Prostate gland (tissue), 2 donors: Measurements from ENCODE around the gene MAGI3. TPM values are rescaled to one million over a fixed set of nuclear protein-coding genes. Genes with fewer than 3 reads are reported as not detected.

ENCODE experiments used
- DNase-seq: peaks from one replicate; pipeline ENCODE4 v3.0.0-alpha.2; 2019; ENCODE audit warnings: low spot score
- H3K27ac ChIP-seq, 2 donors: fragments of 200-600 bp; sonication (generic); 2 replicates each; pipeline ENCODE4 v1.5.1; 2017 to 2019
- H3K27me3 ChIP-seq: fragments of 200-600 bp; sonication (generic); replicated peaks from 2 replicates; pipeline ENCODE4 v1.5.1; 2019; ENCODE audit not compliant: insufficient read depth
- H3K36me3 ChIP-seq, 2 donors: fragments of 200-600 bp; sonication (generic); 1 replicate in 1 of 2; 2 replicates in 1 of 2; pipeline versions ENCODE4 v1.5.1 to v1.8.1; 2017 to 2019
- H3K4me1 ChIP-seq: fragments of 200-600 bp; sonication (generic); replicated peaks from 2 replicates; pipeline ENCODE4 v1.5.1; 2019
- H3K4me3 ChIP-seq, 2 donors: fragments of 200-600 bp; sonication (generic); 2 replicates each; pipeline ENCODE4 v1.5.1; 2017 to 2019
- H3K9me3 ChIP-seq: fragments of 200-600 bp; sonication (generic); 2 replicates; pipeline ENCODE4 v1.5.1; 2017
- CTCF ChIP-seq, 4 experiments: fragments of 200-600 bp in 2 of 4; fragments of 450-650 bp in 2 of 4; sonication (generic) in 2 of 4; IDR thresholded peaks; 1 replicate in 3 of 4; 2 replicates in 1 of 4; pipeline ENCODE4 v1.5.1; 2016 to 2019; ENCODE audit warnings: antibody characterized with exemption in 4 of 4, mild to moderate bottlenecking in 2 of 4, moderate library complexity in 2 of 4
- POLR2A ChIP-seq: fragments of 450-650 bp; IDR thresholded peaks from one replicate; pipeline ENCODE4 v1.6.1; 2016; ENCODE audit warnings: antibody characterized with exemption, mild to moderate bottlenecking
- POLR2AphosphoS5 ChIP-seq: sonication (generic); formaldehyde crosslinking; IDR thresholded peaks from one replicate; pipeline ENCODE4 v1.6.1; 2017; ENCODE audit warnings: antibody characterized with exemption
- WGBS: methylation state at CpG from one replicate; pipeline ENCODE4 v1.1.5; 2018; 5-methylcytosine and 5-hydroxymethylcytosine counted together
- intact Hi-C: fragments of 100-400 bp; cut with DNase I; formaldehyde crosslinking; loops from one replicate; pipeline ENCODE4 v1.14.2; 2022
- total RNA-seq, 2 donors: library from RNA; depleted of rRNA; stranded (reverse); fragments of >200 nt; gene quantifications; one replicate each; pipeline ENCODE4 v1.1.0, GENCODE V29; 2016

Gene MAGI3
- total RNA-seq, 2 donors from 2014 or later: 20.2 to 23.2 TPM

DNA sequence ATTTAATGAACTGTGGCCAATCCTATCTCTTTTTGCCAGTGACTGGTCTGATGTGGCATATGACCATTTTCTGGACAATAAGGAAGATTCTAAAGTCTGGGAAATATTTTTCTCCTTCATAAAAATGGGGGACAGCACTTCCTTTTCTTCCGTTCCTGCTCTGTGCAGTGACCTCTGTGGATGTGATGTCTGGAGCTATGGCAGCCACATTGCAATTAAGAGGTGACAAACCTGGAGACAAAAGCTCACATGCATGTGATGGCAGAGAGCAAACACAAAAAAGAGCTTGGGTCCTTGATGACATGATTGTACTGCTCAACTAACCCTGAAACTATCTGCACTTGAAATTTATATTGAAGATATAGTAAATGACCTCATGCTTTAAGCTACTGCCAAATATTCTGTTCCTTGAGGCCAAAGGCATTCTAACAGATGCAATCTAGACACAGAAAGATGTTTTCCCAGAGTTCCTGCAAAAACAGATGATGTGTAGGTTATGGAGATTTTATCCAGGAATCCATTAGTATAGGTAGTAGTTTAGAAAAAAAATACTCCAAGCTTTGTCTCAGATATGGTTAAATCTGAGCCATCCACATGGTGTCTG, 2.2 kb upstream of the MAGI3 start:
- WGBS: 96% methylated on average over 1 of the region's 1 CpG
- TF ChIP-seq POLR2A (no peak), CTCF (IDR thresholded peaks at IDR 0.05) (no peak), POLR2AphosphoS5 (no peak)
- no peaks in the 10 kb centered on the region for H3K27me3 ChIP-seq
- H3K4me1 ChIP-seq: no peaks in the 10 kb centered on the region
- no peak for DNase-seq
- H3K4me3 ChIP-seq: no peak overlapping the region
- no peaks in the 10 kb centered on the region for H3K36me3 ChIP-seq
- intact Hi-C loops: loop anchor here (10.0 kb wide), 1 partner anchor 287 kb away; no protein-coding TSS in a partner anchor
- H3K9me3 ChIP-seq: no peaks in the 10 kb centered on the region
- H3K27ac ChIP-seq: peak overlapping the region in 1 of 2 donors; percentile 94

DNA sequence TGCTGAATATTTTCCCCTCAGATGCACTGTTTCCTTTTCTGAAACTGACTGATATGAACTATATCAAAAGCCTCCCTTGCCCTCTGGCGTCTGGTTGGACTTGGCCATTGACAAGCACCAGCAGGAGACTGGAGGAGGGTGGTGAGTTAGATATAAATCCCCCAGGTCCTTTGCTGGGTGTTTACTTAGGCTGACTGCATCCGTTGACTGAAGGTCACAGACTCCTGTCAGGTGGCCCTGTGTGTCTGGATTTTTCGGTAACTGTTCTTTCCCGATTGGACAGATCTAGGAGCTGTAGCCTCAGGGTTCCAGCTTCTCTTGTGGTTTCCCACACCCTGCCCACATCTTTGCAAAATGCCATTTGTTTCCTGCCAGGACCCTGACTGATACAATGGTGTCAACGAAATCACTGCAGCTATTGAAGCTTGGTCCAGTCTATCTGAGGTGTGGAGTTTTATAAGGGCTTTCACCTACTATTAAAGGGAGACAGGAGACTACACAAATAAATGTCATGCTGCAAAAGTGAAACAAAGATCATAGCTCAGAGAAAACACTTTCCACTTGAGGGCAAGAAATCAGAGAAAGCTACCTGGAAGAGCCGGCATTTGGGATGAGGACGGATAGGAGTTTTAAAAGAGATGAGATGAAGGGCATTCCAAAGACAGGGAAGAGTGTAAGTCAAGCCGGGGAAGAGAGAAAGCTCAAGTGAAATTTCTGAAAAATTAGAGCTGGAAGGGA, 1.5 kb upstream of the MAGI3 start:
- Histone ChIP-seq H3K4me3 (peak overlapping the region; percentile 96 to 97), H3K9me3 (no peaks in the 10 kb centered on the region), H3K36me3 (no peaks in the 10 kb centered on the region), H3K27ac (peak overlapping the region; percentile 90 to 94), H3K27me3 (no peaks in the 10 kb centered on the region), H3K4me1 (no peaks in the 10 kb centered on the region)
- TF ChIP-seq CTCF (IDR thresholded peaks at IDR 0.05) (peak in 2 of 4 experiments; percentile 7 to 21), POLR2AphosphoS5 (no peak)
- no peak for DNase-seq
- WGBS: 28% methylated on average over 8 of the region's 8 CpGs
- intact Hi-C loops: loop anchor here (10.0 kb wide), 1 partner anchor 286 kb away; no protein-coding TSS in a partner anchor

- peak overlapping the region; percentile 90 to 94 for H3K27ac ChIP-seq
- no peaks in the 10 kb centered on the region for H3K9me3 ChIP-seq
- DNase-seq: no peak
- no peak for TF ChIP-seq POLR2A
- TF ChIP-seq CTCF (IDR thresholded peaks at IDR 0.05): no peak
- TF ChIP-seq POLR2AphosphoS5: no peak
- intact Hi-C loops: loop anchor here (10.0 kb wide), 1 partner anchor 285 kb away; no protein-coding TSS in a partner anchor
- H3K27me3 ChIP-seq: no peaks in the 10 kb centered on the region
- no peaks in the 10 kb centered on the region for H3K36me3 ChIP-seq
- H3K4me1 ChIP-seq: no peaks in the 10 kb centered on the region
- peak overlapping the region; percentile 96 to 97 for H3K4me3 ChIP-seq
- WGBS: 5% methylated on average over 13 of the region's 13 CpGs
These were observed 859 bp upstream of the MAGI3 start for GRCh38 chr1:113389359-113389952.

DNA sequence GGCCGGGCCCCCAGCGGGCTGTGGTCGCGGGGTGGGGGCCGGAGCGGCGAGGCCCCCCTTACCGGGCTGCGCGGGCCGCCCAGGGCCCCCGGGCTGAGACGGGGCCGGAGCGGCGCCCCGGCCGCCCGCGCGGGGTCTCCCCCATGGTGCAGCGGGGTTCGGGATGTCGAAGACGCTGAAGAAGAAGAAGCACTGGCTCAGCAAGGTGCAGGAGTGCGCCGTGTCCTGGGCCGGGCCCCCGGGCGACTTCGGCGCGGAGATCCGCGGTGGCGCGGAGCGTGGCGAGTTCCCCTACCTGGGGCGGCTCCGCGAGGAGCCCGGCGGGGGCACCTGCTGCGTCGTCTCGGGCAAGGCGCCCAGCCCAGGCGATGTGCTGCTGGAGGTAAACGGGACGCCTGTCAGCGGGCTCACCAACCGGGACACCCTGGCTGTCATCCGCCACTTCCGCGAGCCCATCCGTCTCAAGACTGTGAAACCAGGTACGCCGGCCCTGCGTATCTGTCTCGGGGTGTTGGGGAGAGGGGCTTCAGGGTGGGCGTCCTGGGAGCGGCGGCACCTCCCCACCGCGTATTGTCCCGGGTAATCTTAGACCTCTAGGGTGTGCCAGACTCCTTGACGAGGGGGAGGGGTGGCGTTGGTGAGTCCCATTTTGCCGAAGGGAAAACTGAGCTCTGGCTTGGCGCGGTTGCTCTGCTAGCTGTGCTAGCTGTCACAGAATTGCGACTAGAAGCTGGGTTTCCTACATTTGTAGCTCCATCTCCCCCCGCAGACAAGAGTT, 745 bp downstream of the MAGI3 start:
- 1% methylated on average over 25 of the region's 74 CpGs for WGBS
- Histone ChIP-seq H3K9me3 (no peaks in the 10 kb centered on the region), H3K27me3 (no peaks in the 10 kb centered on the region), H3K4me1 (no peaks in the 10 kb centered on the region), H3K36me3 (no peaks in the 10 kb centered on the region), H3K27ac (peak overlapping the region; percentile 90 to 94), H3K4me3 (peak overlapping the region; percentile 96 to 97)
- intact Hi-C loops: no loop called here
- TF ChIP-seq POLR2A: no peak
- TF ChIP-seq POLR2AphosphoS5: no peak
- TF ChIP-seq CTCF (IDR thresholded peaks at IDR 0.05): peak in 1 of 4 experiments; percentile 28
- DNase-seq: peak; percentile 60
